A673 (cell line): ENCODE measurements around the gene APBA1. TPM values are rescaled to one million over a fixed set of nuclear protein-coding genes. Genes with fewer than 3 reads are reported as not detected.
"Not testable (repeated sequence)": the region's sequence is repeated elsewhere in the genome, so short reads cannot be mapped to it uniquely, and the experiment has no call there.

Experiments used
- BruUV-seq: library from RNA; stranded (reverse); fragments of 400-500 nt; replicated peaks from 2 replicates; lab custom pipeline; 2021; lab: Mats Ljungman, UMichigan
- CTCF ChIA-PET: fragments of 300-600 bp; sonication (Branson Sonifier 250); formaldehyde crosslinking; loops from one replicate; lab custom pipeline; 2022; ENCODE audit warnings: antibody characterized with exemption; lab: Charles Lee
- POLR2A ChIA-PET: fragments of 300-600 bp; sonication (Branson Sonifier 250); formaldehyde crosslinking; loops from one replicate; lab custom pipeline; 2022; ENCODE audit warnings: antibody characterized with exemption; ENCODE audit not compliant: low non-redundant PET; lab: Charles Lee
- DNase-seq: peaks from one replicate; pipeline ENCODE4 v3.0.0-alpha.2; 2015; ENCODE audit warnings: low spot score
- H3K27ac ChIP-seq: fragments of 200-600 bp; sonication (generic); 2 replicates; pipeline ENCODE4 v1.5.1; 2016; ENCODE audit warnings: mixed run types, low read depth, mild to moderate bottlenecking, mixed read lengths, antibody characterized with exemption, low read length; ENCODE audit not compliant: poor library complexity, severe bottlenecking
- H3K27me3 ChIP-seq: fragments of 200-600 bp; sonication (generic); replicated peaks from 2 replicates; pipeline ENCODE4 v1.6.1; 2017; ENCODE audit warnings: mixed run types, low read depth, mild to moderate bottlenecking, mixed read lengths, antibody characterized with exemption, low read length; ENCODE audit not compliant: insufficient read depth, poor library complexity
- H3K36me3 ChIP-seq: fragments of 200-600 bp; sonication (generic); 2 replicates; pipeline ENCODE4 v1.6.1; 2016; ENCODE audit warnings: mixed run types, mild to moderate bottlenecking, mixed read lengths, antibody characterized with exemption, low read length; ENCODE audit not compliant: insufficient read depth, poor library complexity, severe bottlenecking
- H3K4me1 ChIP-seq: fragments of 200-600 bp; sonication (generic); 2 replicates; pipeline ENCODE4 v1.6.1; 2017; ENCODE audit warnings: mixed run types, mild to moderate bottlenecking, mixed read lengths, antibody characterized with exemption, low read length; ENCODE audit not compliant: insufficient read depth, poor library complexity, severe bottlenecking
- H3K4me3 ChIP-seq: fragments of 200-600 bp; sonication (generic); 2 replicates; pipeline ENCODE4 v1.5.1; 2016; ENCODE audit warnings: low read depth, mixed run types, mild to moderate bottlenecking, mixed read lengths, low read length; ENCODE audit not compliant: poor library complexity, severe bottlenecking
- H3K9me3 ChIP-seq: fragments of 200-600 bp; sonication (generic); 2 replicates; pipeline ENCODE4 v1.6.1; 2016; ENCODE audit warnings: mixed run types, low read depth, mild to moderate bottlenecking, mixed read lengths, antibody characterized with exemption, low read length; ENCODE audit not compliant: poor library complexity, severe bottlenecking
- EZH2 ChIP-seq: fragments of 200-600 bp; sonication (generic); IDR thresholded peaks from 2 replicates; pipeline ENCODE4 v1.6.1; 2017; ENCODE audit warnings: borderline replicate concordance, low read depth, mild to moderate bottlenecking, mixed read lengths, antibody characterized with exemption, low read length; ENCODE audit not compliant: poor library complexity, severe bottlenecking
- intact Hi-C: fragments of 100-400 bp; cut with micrococcal nuclease; formaldehyde crosslinking; loops from one replicate; pipeline ENCODE4 v1.10.0; 2022; ENCODE audit not compliant: unreplicated experiment
- total RNA-seq: library from RNA; stranded (reverse); gene quantifications from 2 replicates; pipeline ENCODE4 v1.2.3, GENCODE V29; 2021
- TF ChIP-seq, protein P1 (sequence below): fragments of 300-800, 200-600 bp; sonication (generic); conservative IDR thresholded peaks from 2 replicates; pipeline ENCODE4 v1.5.1; 2017; ENCODE audit warnings: low read depth, mild to moderate bottlenecking, antibody characterized with exemption, low read length, moderate library complexity, mixed read lengths

The APBA1 gene
- total RNA-seq, 1 experiment from 2014 or later, result 0.13 TPM

GRCh38 chr9:69600314-69601047 is 71.7 kb downstream of the APBA1 start:
- Histone ChIP-seq H3K27ac (no peak overlapping the region), H3K36me3 (no peaks in the 10 kb centered on the region), H3K4me3 (no peak overlapping the region), H3K9me3 (no peaks in the 10 kb centered on the region), H3K27me3 (peaks cover 5% of the 10 kb centered on the region), H3K4me1 (no peaks in the 10 kb centered on the region)
- POLR2A ChIA-PET, result no interaction called here
- TF ChIP-seq, protein P1, sequence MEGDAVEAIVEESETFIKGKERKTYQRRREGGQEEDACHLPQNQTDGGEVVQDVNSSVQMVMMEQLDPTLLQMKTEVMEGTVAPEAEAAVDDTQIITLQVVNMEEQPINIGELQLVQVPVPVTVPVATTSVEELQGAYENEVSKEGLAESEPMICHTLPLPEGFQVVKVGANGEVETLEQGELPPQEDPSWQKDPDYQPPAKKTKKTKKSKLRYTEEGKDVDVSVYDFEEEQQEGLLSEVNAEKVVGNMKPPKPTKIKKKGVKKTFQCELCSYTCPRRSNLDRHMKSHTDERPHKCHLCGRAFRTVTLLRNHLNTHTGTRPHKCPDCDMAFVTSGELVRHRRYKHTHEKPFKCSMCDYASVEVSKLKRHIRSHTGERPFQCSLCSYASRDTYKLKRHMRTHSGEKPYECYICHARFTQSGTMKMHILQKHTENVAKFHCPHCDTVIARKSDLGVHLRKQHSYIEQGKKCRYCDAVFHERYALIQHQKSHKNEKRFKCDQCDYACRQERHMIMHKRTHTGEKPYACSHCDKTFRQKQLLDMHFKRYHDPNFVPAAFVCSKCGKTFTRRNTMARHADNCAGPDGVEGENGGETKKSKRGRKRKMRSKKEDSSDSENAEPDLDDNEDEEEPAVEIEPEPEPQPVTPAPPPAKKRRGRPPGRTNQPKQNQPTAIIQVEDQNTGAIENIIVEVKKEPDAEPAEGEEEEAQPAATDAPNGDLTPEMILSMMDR, result no peak
- no peak for TF ChIP-seq EZH2
- BruUV-seq, result no TSS peak
- DNase-seq, result no peak
- intact Hi-C loops, result no loop called here
- CTCF ChIA-PET, result no interaction called here

DNA sequence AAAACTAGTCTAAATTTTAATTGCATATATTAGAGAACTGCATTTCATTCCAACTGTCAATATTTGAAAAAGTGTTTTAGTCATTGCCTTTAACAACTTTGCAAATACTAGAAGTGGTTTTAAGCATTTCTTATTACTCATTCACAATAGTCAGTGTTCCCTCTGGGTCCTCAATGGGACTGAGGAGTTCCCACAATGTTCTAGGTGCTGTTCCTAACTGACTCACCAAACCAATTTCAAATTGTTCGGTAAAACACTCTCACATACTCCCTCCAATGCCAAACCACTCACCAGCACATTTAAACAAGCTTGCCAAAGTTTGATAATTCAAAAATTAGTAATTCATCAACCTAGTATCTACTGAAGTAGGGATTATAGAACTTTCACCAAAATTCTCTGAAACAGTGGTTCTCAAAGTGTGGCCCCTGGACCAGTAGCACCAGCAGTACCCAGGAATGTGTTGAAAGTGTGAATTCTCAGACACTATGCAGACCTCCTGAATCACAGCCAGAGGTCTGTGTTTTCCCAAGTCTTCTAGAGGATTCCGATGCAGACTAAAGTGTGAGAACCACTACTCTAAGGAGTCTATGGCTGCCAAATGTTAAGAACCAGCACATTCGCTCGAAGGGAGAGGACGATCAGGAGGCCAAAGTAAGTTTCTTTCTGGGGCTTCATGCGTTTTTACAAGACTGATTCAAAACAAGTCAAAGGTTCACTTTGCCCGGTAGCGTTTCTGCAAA is 72.8 kb downstream of the APBA1 start:
- TF ChIP-seq, protein P1, result no peak
- no peak for TF ChIP-seq EZH2
- ChIA-PET CTCF (no interaction called here), POLR2A (no interaction called here)
- peaks cover 5% of the 10 kb centered on the region for H3K27me3 ChIP-seq
- no peaks in the 10 kb centered on the region for H3K4me1 ChIP-seq
- H3K4me3 ChIP-seq, result no peak overlapping the region
- H3K27ac ChIP-seq, result no peak overlapping the region
- intact Hi-C loops, result no loop called here
- DNase-seq, result no peak
- no peaks in the 10 kb centered on the region for H3K36me3 ChIP-seq
- no TSS peak for BruUV-seq
- no peaks in the 10 kb centered on the region for H3K9me3 ChIP-seq

DNA sequence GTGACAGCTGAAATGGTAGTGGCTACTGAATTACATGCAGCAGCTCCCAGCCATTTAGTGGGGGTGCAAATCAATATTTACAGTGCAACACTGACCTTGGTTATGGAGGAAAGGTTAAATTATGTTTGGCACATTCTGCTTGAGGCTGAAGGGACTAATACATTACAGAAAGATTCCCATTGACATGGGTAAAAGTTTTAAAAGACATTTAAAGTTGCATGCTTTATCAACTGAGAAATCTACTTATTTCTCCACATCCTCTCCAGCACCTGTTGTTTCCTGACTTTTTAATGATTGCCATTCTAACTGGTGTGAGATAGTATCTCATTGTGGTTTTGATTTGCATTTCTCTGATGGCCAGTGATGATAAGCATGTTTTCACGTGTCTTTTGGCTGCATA is 75.3 kb downstream of the APBA1 start:
- H3K36me3 ChIP-seq, intact Hi-C loops, POLR2A ChIA-PET, DNase-seq, H3K4me3 ChIP-seq, CTCF ChIA-PET, H3K9me3 ChIP-seq, H3K27ac ChIP-seq, H3K4me1 ChIP-seq, BruUV-seq, H3K27me3 ChIP-seq: not testable (repeated sequence)
